Bronchial epithelial cell (primary cell): ENCODE measurements around the gene SH2D4B. TPM values are rescaled to one million over a fixed set of nuclear protein-coding genes. Genes with fewer than 3 reads are reported as not detected.

Experiments
- DNase-seq: peaks from one replicate; pipeline ENCODE4 v3.0.0-alpha.2; 2010; ENCODE audit warnings: low read depth
- FAIRE-seq: peaks from 2 replicates; lab custom pipeline; 2011; peaks lifted over from hg19 to GRCh38; lab: Jason Lieb, UNC
- H3K27me3 ChIP-seq: 2 replicates; pipeline ENCODE4 v1.5.1; 2011; ENCODE audit warnings: low read length; ENCODE audit not compliant: control insufficient read depth, insufficient read depth
- H3K36me3 ChIP-seq: 2 replicates; pipeline ENCODE4 v1.5.1; 2011; ENCODE audit warnings: low read length; ENCODE audit not compliant: control insufficient read depth, insufficient read depth
- H3K4me3 ChIP-seq: 2 replicates; pipeline ENCODE4 v1.5.1; 2011; ENCODE audit warnings: mild to moderate bottlenecking, low read depth, low read length, control low read depth
- CTCF ChIP-seq: IDR thresholded peaks from 2 replicates; pipeline ENCODE4 v1.5.1; 2011; ENCODE audit warnings: mild to moderate bottlenecking, moderate library complexity, low read length, control low read depth, inconsistent platforms; ENCODE audit not compliant: insufficient read depth, severe bottlenecking
- total RNA-seq: library from RNA; depleted of rRNA; stranded (reverse); fragments of >200 nt; gene quantifications from 2 replicates; pipeline ENCODE4 v1.2.1, GENCODE V29; 2014

SH2D4B gene
- total RNA-seq, result under 0.01 TPM in 2 replicates

DNA sequence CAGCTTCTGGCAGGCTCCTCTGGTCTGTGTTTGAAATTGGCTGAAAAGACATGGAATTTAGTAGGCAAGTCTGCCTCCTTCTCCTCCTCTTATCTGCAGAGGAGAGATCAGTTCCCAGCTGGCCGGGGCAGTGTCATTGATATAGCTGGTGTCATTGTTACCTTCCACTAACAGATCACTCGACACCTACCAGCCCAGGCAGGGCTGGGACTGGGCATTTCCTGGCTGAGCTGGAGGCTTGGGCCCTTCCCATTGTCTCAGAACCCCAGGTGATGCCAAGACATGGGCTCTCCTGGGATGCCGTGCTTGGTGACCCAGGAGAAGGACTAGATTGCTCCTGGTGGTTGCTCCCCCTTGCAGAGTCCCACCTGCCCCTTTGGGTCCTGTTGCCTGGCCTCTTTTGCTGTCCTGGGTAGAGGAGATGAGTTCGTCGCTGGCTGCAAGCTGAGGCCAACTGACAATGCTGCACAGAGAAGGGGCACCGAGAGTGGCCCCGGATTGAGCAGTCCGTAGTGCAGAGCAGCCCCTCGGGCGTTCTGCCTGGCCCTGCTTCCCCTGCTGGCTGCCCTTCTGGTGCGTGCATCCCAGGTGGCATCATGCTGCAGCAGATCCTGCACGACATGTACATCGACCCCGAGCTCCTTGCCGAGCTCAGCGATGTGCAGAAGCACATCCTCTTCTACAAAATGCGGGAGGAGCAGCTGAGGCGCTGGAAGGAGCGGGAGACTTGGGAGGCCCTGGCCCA is at the start of gene SH2D4B:
Gene SH2D4B (plus strand): TSS at position 167 of the 745 bp plus-strand sequence. CDS start 430 bp downstream, at position 597.
- H3K27me3 ChIP-seq, result no peaks in the 10 kb centered on the region
- TF ChIP-seq CTCF, result no peak
- FAIRE-seq (no peak), DNase-seq (no peak)
- H3K4me3 ChIP-seq, result no peak within 1 kb of the TSS
- H3K36me3 ChIP-seq, result no peaks in the 10 kb centered on the region

- no peak for FAIRE-seq
- H3K27me3 ChIP-seq, result no peaks in the 10 kb centered on the region
- H3K4me3 ChIP-seq, result no peak overlapping the region
- TF ChIP-seq CTCF, result no peak
- DNase-seq, result peak; percentile 76
- H3K36me3 ChIP-seq, result peaks cover 9% of the 10 kb centered on the region
Measured at GRCh38 chr10:80488539-80489066, 49.1 kb upstream of the SH2D4B start.

- H3K27me3 ChIP-seq, result no peaks in the 10 kb centered on the region
- DNase-seq (no peak), FAIRE-seq (no peak)
- peaks cover 10% of the 10 kb centered on the region for H3K36me3 ChIP-seq
- H3K4me3 ChIP-seq, result no peak overlapping the region
- no peak for TF ChIP-seq CTCF
Measured at GRCh38 chr10:80489371-80490112, 48.2 kb upstream of the SH2D4B start.

GRCh38 chr10:80491251-80492102 is 46.2 kb upstream of the SH2D4B start:
- peaks cover 10% of the 10 kb centered on the region for H3K36me3 ChIP-seq
- H3K4me3 ChIP-seq, result no peak overlapping the region
- no peak for FAIRE-seq
- H3K27me3 ChIP-seq, result no peaks in the 10 kb centered on the region
- no peak for TF ChIP-seq CTCF
- no peak for DNase-seq

- DNase-seq (no peak), FAIRE-seq (no peak)
- peaks cover 11% of the 10 kb centered on the region for H3K36me3 ChIP-seq
- TF ChIP-seq CTCF, result no peak
- H3K27me3 ChIP-seq, result no peaks in the 10 kb centered on the region
- H3K4me3 ChIP-seq, result no peak overlapping the region
Measured at GRCh38 chr10:80492848-80493521, 44.7 kb upstream of the SH2D4B start.
